ENCODE results near the gene COG1. TPM values are rescaled to one million over a fixed set of nuclear protein-coding genes. Genes with fewer than 3 reads are reported as not detected.

The COG1 gene
- total and polyA plus RNA-seq, 9 of the 15 experiments (the other 6 are each of a cell fraction or from before 2014, with no cell fraction given), result 9.5 to 26.8 (median 12.9) TPM

- TF ChIP-seq KAT2B (IDR thresholded peaks at IDR 0.05; ENCODE audit: low read depth, low read length), result no peak
- no peak for TF ChIP-seq ID3 (CRISPR knock-in tag; IDR thresholded peaks at IDR 0.05)
- TF ChIP-seq ID3 (tag; IDR thresholded peaks at IDR 0.05), result no peak
- TF ChIP-seq HMBOX1 (IDR thresholded peaks at IDR 0.05), result no peak
- peak; percentile 40 for TF ChIP-seq POLR2B (IDR thresholded peaks at IDR 0.05; ENCODE audit: low read depth, partially characterized antibody)
- no peak for TF ChIP-seq MTA1 (IDR thresholded peaks at IDR 0.05; ENCODE audit: borderline replicate concordance)
- TF ChIP-seq BRD4 (IDR thresholded peaks at IDR 0.05), result no peak
- no peak for TF ChIP-seq JUND (IDR thresholded peaks at IDR 0.05; ENCODE audit: borderline replicate concordance, low read depth, low read length)
- no peak for TF ChIP-seq JUND (tag; IDR thresholded peaks at IDR 0.05; ENCODE audit: borderline replicate concordance, low read depth, low read length)
- TF ChIP-seq ZNF354B (CRISPR knock-in tag; IDR thresholded peaks at IDR 0.05), result no peak
- no peak for TF ChIP-seq CSDE1 (IDR thresholded peaks at IDR 0.05)
- TF ChIP-seq MED1 (CRISPR knock-in tag; IDR thresholded peaks at IDR 0.05; ENCODE audit: borderline replicate concordance), result no peak
- no peak for TF ChIP-seq SMC3 (conservative IDR thresholded peaks at IDR 0.05; ENCODE audit: insufficient read depth, low read depth, low read length)
- TF ChIP-seq DPF2 (IDR thresholded peaks at IDR 0.05), result no peak
- TF ChIP-seq CREB3L1 (IDR thresholded peaks at IDR 0.05; ENCODE audit: borderline replicate concordance, low read depth), result no peak
- no peak for TF ChIP-seq ZNF717 (CRISPR knock-in tag; IDR thresholded peaks at IDR 0.05)
- no peak for TF ChIP-seq RNF219 (CRISPR knock-in tag; IDR thresholded peaks at IDR 0.05)
- TF ChIP-seq BRD9 (IDR thresholded peaks at IDR 0.05; ENCODE audit: low read depth, partially characterized antibody), result no peak
- TF ChIP-seq PCBP2 (IDR thresholded peaks at IDR 0.05; ENCODE audit: low read depth, low read length, poor library complexity, severe bottlenecking), result no peak
- no peak for TF ChIP-seq ARID2 (IDR thresholded peaks at IDR 0.05)
- TF ChIP-seq CHD1 (IDR thresholded peaks at IDR 0.05; ENCODE audit: low read length), result no peak
- no peak for TF ChIP-seq RUNX1 (IDR thresholded peaks at IDR 0.05; ENCODE audit: low read depth)
- no peak for TF ChIP-seq ZNF586 (CRISPR knock-in tag; conservative IDR thresholded peaks at IDR 0.05)
- peak; percentile 66; the same call in 1 of the 2 replicates for TF ChIP-seq ZNF395 (CRISPR knock-in tag; IDR thresholded peaks at IDR 0.05)
These were observed 505 bp upstream of the COG1 start (continued) for GRCh38 chr17:73192206-73192893.

All from K562 (cell line).